HG02884 (cell line): ENCODE measurements around the gene SHKBP1.
"Not testable (repeated sequence)": the region's sequence is repeated elsewhere in the genome, so short reads cannot be mapped to it uniquely, and the experiment has no call there.

Experiments
- ATAC-seq: cut with Tn5 transposase; IDR thresholded peaks from one replicate; pipeline ENCODE4 v1.9.1; 2021; ENCODE audit warnings: mild to moderate bottlenecking, moderate library complexity; ENCODE audit not compliant: unreplicated experiment

Gene SHKBP1, protein sequence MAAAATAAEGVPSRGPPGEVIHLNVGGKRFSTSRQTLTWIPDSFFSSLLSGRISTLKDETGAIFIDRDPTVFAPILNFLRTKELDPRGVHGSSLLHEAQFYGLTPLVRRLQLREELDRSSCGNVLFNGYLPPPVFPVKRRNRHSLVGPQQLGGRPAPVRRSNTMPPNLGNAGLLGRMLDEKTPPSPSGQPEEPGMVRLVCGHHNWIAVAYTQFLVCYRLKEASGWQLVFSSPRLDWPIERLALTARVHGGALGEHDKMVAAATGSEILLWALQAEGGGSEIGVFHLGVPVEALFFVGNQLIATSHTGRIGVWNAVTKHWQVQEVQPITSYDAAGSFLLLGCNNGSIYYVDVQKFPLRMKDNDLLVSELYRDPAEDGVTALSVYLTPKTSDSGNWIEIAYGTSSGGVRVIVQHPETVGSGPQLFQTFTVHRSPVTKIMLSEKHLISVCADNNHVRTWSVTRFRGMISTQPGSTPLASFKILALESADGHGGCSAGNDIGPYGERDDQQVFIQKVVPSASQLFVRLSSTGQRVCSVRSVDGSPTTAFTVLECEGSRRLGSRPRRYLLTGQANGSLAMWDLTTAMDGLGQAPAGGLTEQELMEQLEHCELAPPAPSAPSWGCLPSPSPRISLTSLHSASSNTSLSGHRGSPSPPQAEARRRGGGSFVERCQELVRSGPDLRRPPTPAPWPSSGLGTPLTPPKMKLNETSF

DNA sequence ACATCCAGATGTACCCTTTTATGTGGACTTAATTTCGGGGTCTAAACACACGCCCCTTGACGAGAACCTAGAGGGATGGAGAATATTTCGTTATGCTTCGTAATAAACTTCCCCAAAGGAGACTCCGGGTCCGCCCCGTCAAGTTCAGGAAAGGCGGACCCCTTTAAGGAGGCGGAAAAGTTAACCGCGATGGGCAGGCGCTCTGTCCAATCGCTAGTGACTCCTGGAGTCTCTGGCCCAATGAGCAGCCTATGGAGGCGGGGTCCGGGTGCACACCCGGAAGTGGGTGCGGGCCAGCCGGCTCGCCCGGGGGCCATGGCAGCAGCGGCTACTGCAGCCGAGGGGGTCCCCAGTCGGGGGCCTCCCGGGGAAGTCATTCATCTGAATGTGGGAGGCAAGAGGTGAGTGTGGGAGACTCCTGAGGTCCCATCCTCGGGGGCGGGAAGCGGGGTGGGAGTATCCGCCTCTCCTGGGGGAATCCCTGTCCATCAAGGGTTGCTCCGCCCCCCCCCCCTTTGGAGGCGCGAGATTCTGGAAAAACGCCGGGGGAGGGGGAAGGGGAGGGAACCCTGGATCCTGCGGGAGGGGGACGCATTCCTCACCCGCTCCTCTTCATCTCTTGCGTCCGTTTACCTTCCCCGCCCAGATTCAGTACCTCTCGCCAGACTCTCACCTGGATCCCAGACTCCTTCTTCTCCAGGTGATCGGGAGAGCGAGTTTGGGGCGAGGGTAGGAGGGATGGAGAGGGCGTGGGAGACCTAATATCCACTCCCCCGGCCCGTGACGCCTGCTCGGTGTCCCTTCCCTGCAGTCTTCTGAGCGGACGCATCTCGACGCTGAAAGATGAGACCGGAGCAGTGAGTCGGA is at the start of gene SHKBP1:
SHKBP1 (plus strand) TSS at position 289 of the 867 bp plus-strand sequence; CDS start at position 316, 27 bp downstream.
- ATAC-seq, result peak; percentile 96

DNA sequence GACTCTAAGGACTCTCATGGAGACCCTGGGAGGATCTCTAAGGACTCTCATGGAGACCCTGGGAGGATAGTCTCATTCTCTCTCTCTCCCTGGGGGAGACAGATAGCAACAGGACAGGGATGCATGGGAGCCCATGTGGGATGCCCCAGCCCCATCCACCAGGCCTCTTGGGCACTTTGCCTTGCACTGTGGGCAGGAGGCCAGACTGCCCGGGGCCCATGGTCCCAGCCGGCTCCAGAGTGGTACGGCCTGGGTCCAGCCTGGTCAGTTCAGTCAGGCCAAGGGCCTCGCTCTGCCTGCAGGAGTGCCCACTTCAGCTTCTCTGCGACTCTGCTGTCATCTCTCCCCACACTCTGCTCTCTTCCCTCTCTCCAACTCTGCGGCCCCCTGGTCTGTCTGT is 48.6 kb upstream of the SHKBP1 start:
- no peak for ATAC-seq

DNA sequence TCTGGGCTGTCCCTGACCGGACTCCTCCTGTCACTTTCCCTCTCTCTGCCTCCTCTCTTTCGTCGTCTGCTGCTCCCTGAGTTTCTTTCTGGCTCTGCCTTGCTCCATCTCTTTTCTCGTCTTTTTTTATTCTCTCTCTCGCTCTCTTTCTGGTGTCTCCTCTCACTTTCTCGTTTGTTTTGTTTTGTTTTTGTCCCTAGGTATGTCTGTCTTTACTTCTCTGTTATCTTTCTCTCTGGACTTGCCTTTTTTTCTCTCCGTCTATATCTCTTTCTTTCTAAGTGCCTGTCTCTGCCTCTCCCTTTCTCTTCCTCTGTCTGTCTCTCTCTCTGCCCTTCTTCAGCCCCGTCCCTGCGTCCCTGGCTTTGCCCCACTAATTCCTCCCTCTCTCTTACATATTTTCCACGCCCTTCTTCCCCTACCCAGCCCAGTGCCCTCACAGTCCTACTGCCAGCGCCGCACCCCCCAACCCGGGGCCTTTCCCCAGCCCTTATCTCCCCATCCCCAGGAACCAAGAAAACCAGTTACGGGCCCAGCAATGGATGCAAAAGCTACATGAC is 48.1 kb upstream of the SHKBP1 start:
- ATAC-seq, result no peak

DNA sequence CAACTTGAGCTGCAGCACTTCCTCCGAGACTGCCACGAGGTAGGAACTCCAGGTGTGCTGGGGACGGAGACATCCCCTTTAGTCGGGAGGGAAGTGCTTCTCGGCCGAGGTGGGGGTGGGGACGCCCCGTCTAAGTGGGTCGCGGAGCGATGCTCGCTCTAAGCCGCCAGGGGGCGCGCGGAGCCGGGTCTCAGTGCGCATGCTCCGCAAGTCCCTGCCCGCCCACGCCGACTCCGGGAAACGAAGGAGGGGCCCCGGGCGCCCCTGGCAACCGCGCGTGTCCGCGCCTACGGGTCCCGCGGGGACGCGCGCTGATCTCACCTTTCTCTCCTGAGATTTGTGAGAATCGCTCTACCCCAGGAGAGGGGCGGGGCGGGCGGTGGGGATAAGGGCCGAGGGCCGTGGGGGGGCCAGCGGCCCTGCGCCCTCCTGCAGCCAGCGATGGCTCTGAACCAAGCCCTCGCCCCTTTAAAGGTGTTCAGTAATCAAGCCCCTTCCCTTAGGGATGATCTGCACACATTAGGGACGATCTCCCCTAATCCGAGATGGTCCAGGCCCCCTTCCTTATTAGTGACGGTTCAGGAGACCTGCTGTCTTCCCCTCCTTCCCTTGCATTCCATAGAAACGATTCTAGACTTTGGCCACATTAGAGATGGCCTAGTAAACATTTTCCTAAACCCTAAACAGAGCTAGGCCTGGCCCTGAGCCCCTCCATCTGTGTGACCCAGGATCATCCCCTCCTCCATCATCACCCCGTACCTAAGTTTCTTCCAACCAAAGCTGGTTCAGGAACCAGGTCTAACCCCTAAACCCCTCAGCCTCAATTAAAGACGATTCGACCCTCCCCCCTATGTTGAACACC is 47.3 kb upstream of the SHKBP1 start:
- ATAC-seq, result no peak

DNA sequence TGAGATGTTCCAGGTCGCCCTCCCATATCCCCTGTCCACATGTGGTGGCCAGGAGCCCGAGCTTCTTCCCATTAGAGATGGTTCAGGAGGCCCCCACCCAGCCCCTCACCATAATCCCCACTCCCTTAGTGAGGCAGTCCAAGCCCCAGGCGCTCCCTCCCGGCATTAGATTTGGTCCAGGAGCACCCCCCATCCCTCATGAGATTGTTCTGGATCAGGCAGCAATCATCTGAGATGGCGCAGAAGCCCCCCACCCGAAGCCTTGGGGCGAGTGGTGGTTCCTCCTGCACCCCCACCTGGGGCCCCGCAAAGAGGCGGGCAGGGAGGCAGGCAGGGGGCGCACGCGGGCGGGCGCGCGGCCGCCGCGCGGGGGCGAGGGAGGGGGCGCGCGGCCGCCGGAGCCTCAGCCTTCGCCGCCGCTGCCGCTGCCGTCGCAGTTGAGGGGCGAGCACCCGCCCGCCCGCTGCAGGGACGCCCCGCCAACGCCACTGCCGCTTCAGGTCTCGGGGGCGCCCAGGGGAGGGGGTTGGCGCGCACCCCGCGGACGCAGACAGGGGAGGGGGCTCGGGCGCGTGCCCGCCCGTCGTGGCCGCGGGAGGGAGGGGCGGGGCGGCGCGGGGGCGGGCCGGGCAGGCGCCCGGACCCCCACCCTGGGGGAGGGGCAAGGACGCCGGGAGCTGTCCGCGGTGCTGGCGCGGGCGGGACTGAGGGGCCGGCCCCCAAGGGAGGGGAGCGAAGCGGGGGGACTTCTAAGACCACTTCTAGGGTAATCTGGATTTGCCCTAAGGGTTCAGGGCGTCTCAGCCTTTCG is 46.4 kb upstream of the SHKBP1 start:
- no peak for ATAC-seq

DNA sequence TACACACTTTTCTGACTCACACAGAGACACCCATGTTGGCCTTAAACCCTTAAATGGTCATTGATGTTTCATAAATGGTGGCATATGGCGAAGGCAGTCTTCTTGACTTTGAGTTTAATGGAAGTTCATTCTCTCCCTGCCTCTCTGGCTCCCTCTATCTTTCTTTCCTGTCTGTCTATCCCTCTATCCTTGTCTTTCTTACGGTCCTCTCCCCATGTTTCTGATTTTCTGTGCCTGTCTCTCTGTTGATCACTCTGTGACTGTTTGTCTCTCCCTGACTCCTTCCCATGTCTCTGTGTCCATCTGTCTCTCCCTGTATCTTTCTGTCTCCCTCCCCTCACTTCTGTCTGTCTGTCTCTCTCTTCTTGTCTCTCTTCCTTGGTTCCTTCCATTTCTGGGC is 43.2 kb upstream of the SHKBP1 start:
- ATAC-seq, result no peak

DNA sequence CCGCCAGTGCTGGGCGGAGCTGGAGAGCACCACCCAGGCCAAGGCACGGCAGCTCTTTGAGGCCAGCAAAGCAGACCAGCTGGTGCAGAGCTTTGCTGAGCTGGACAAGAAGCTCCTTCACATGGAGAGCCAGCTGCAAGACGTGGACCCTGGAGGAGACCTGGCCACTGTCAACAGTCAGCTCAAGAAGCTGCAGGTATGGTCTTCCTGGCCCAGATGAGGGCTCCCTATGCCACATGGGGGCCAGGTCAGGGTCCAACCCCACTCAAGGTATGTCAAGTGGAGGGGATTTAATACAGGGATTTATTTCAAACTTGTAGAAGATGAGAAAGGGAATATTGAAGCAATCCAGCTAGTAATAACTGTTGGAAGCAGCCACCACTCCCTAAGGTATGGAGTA is 42.5 kb upstream of the SHKBP1 start:
- no peak for ATAC-seq

DNA sequence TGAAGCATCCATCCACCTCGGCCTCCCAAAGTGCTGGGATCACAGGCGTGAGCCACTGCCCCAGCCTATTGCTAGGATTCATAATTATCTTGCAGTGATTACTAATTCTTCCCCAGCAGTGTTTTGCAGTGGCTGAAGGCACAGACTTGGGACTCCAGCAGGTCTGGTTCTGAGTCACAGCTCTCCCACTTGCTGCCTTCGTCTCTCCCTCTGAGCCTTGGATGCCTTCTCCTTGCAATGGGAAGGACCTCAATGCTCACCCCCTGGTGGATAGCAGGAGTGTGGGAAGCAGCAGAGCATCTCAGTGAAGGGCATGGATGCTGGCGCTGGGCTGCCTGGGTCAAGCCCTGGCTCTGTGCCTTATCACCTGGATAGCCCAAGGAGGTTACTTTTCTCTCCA is 37.6 kb upstream of the SHKBP1 start:
- ATAC-seq, result no peak

DNA sequence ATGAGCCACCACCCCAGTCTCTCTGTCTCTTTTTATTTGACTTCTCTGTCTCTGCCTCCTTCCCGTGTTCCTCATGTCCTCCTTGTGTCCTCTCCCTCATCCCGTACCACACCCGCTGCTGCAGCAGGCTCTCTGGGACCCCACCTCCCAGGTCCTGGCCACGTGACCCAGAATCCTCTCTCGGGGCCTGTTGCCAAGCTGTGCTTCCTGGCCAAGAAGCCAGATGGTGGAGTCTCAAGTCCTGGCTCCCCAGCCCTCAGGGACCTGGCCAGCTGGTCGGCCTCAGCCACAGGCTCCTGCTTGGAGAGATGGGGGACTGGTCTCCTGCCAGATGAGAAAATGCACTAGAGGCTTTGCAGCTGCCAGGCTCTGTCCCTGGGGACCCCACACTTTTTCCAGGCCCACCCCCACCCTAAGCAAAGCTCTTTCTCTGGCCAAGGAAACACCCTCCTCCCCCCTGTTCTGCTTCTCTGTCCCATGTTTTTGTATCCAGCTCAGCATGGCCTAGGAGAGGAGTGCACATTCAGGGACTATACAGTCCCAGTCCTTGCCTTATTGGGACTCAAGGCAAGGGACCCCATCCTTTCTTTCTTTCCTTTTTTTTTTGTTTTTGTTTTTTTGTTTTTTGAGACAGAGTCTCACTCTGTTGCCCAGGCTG is 34.3 kb upstream of the SHKBP1 start:
- ATAC-seq, result no peak

DNA sequence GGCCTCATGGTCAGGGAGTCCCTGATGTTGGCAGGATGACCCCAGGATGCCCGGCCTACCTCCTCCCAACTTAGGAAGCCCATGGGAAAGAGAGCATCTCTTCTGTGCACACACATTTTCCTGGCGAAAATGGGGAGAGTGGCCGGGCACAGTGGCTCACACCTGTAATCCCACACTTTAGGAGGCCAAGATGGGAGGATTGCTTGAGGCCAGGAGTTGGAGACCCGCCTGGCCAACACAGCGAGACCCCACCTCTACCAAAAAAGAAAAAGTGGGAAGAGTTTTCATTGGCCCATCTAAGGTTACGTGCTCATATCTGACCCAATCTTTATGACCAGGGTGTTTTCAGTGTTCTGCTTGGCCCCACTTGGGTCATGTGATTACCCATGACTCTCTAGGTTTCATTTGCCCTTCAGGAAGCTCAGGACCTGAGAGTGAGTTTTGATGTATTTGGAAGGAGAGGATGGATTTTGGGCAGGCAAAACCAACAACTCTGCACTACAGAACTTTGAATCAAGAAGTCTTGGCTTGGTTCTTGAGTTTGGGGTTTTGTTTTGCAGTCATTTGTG is 33.6 kb upstream of the SHKBP1 start:
- no peak for ATAC-seq

DNA sequence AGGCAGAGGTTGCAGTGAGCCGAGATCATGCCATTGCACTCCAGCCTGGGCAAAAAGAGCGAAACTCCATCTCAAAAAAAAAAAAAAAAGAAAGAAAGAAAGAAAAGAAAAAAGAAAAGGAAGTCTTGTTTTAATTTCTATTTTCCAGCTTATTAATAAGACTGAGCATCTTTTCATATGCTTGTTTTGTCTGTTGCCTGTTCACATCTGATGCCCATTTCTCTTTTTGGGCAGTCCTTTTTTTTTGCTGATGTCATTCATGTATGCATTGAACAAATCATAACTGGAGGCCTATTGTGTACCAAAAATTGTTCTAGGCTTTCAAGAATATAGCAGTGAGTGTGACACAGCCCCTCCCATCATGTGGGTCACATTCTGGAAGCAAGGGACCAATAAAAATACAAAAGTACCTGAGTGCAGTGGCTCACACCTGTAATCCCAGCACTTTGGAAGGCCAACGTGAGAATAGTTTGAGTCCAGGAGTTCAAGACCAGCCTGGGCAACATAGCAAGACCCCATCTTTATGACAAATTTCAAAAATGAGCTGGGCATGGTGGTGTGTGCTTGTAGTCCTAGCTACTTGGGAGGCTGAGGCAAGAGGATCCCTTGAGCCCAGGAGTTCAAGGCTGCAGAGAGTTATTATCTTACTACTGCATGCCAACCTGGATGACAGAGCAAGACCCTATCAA is 30.4 kb upstream of the SHKBP1 start:
- not testable (repeated sequence) for ATAC-seq

DNA sequence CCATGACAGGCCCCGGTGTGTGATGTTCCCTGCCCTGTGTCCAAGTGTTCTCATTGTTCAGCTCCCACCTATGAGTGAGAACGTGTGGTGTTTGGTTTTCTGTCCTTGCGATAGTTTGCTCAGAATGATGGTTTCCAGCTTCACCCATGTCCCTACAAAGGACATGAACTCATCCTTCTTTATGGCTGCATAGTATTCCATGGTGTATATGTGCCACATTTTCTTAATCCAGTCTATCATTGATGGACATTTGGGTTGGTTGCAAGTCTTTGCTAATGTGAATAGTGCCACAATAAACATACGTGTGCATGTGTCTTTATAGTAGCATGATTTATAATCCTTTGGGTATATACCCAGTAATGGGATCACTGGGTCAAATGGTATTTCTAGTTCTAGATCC is 29.5 kb upstream of the SHKBP1 start:
- not testable (repeated sequence) for ATAC-seq

DNA sequence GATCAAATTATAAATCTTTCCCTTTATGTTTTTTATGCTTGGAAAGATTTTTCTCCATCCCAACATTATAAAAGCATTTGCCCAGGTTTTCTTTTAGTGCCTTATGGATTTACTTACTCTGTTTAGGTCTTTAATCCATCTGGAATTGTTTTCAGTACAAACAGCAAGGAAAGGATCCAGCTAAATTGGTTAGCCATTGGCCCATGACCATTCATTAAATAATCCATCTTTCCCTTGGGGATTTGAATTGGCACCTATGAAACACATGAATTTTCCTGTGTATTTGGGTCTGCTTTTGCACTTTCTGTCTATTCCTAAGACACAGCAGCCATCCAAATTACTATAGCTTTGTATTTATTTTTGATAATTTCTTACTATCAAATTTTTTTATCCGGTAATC is 28.8 kb upstream of the SHKBP1 start:
- ATAC-seq, result no peak

DNA sequence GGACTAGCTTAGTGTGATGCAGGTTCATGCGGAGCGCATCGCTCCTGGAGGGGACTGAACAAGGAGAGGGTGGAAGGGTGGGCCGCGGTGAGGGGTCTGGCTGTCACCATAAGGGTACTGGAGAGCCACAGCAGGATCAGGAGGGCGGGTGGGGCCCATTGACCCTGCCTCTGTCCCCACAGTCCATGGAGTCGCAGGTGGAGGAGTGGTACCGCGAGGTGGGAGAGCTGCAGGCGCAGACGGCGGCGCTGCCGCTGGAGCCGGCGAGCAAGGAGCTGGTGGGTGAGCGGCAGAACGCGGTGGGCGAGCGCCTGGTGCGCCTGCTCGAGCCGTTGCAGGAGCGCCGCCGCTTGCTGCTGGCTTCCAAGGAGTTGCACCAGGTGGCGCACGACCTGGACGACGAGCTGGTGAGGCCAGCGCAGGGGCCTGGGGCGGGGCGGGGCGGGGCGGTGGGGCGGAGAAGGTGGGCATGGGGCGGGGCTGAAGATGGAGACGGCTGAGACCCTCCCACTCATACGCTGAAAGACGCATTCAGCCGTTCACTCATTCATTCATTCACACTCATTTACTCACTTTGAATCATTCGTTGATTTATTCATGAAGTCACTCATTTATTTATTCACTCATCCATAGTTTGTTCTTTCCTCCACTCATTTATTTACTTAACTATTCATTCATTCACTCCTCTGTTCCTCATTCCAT is 27.5 kb upstream of the SHKBP1 start:
- no peak for ATAC-seq

DNA sequence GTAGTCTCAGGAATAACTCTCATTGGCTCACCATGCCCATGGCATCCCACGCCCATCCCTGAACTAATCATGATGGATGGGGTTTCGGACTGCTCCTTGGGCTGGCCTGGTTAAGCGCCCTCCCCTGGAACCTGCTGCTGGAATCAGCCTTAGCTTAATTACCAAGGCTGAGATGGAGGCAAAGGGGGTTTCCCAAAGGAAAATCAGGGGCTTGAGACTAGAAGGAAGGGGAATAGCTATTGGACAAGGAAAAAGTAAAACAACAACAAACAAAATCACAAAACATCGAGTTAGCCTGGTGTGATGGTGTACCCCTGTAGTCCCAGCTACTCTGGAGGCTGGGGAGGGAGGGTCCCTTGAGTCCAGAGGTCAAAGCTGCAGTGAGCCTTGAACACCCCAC is 25.7 kb upstream of the SHKBP1 start:
- no peak for ATAC-seq

DNA sequence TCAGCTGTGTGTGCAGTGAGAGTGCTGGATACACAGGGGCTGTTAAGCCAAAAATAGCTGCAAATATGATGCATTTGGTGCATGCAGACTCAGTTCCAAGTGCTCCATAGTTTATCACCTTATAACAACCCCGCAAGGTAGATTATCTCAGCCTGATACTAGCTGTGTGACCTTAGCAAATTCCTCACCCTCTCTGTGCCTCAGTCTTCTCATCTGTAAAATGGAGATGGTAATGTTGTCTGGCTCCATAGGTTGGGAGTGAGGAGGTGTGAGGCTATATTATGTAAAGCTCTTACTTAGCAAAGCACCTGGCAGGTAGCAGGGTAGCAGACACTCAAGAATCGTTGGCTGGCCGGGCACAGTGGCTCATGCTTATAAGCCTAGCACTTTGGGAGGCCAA is 23.8 kb upstream of the SHKBP1 start:
- ATAC-seq, result no peak
